HG03575 (cell line): Measurements from ENCODE around the gene DLST.
"Not testable (repeated sequence)": the region's sequence is repeated elsewhere in the genome, so short reads cannot be mapped to it uniquely, and the experiment has no call there.

Experiments
- ATAC-seq: cut with Tn5 transposase; IDR thresholded peaks from one replicate; pipeline ENCODE4 v1.9.1; 2021; ENCODE audit not compliant: unreplicated experiment, insufficient number of reproducible peaks, low FRiP score; ENCODE audit errors: extremely low read depth

DLST gene

DNA sequence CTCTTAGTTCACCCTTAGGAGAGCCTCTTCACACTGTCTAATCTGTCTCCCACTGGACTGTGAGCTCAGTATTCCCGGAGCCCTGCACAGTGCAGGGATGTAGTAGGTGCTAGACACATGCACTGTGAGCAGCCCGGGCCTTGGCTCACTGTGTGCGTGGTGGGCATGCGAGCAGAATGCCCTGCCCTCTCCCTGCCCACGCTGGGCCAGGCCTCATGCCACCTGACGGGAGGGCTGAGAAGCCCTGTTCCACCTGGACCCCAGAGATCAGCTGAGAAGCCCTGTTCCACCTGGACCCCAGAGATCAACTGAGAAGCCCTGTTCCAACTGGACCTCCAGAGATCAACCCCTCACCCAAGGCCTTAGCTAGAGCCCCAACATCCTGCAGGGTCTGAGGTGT is 30.4 kb downstream of the DLST start:
- no peak for ATAC-seq

DNA sequence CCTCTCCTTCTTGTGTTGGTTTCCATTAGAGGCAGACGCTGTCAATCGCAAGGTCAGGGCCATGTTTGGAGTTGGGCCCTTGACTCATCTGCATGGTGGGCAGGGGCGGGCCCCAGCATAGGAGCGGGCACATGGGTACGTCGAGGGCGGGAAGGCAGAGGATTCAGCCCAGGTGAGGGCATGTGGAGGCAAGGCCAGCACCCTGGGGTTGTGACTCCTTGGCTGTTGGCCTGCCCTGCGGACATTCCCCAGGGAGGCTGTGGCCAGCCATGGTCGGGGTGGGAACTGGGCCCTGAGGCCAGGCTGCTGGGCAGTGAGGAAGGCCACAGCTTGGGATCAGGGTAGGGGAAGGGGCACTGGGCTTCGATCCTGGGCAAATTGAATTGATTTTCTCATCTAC is 31.1 kb downstream of the DLST start:
- ATAC-seq: no peak

DNA sequence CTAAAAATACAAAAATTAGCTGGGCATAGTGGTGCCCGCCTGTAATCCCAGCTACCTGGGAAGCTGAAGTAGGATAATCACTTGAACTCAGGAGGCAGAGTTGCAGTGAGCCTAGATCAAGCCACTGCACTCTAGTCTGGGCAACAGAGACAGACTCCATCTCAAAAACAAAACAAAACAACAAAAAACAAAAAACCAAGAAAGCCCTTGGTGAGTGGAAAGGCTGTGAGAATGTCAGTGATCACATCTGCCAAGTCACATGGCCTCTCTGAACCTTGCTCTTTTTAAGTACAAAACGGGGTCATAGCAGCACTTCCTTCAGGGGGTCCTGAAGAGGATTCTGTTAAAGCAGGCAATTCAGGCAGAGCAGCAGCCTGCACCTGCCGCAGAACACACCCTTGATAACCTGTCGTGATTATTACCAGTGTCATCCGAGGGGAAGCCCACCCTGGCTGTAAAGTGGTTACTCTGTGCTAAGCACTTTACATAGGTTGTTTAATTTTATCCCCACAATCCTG is 31.7 kb downstream of the DLST start:
- no peak for ATAC-seq

DNA sequence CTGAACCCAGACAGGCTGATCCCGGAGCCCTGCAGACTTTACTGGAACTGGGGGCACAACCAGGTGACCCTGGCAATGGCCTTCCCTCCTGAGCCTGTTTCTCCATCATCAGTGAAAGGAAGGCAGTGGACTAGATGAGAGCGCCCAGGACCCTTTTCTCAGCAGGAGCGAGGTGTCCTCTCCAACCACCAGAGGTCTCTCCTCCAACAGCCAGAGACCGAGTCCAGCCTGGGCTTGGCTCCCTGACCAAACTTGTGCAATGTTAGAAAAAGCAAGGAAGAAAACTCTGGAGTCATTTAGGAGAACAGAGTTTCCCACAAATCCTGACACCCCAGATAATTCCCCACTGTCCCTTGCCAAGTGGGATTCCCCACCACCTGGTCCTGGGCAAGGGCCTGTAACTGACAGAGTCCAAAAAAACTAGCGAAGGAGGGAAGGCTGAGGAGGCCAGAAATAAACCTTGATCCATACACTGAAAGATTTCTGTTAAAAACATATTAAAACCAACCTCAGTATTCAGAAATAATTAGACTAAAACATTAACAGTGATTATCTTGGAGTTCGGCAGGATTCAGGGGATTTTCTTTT is 32.4 kb downstream of the DLST start:
- no peak for ATAC-seq

DNA sequence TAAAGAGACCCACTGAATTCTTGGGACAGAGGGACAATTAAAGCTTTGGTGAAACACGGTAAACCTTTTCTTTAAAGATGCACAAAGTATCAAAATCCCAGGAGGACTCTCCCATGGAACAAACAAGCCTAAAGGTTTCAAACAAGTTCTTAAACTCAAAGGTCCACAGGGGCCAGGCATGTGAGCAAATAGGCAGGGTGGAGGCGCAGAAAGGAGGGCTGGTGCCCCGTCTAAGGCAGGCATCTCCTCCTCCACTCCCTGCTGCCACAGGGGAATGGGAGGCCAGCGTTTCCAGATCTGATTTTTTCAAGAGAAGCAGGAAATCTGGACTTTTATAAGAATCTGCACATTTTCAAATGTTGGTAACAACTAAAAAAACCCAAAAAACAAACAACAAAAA is 33.7 kb downstream of the DLST start:
- ATAC-seq: no peak

DNA sequence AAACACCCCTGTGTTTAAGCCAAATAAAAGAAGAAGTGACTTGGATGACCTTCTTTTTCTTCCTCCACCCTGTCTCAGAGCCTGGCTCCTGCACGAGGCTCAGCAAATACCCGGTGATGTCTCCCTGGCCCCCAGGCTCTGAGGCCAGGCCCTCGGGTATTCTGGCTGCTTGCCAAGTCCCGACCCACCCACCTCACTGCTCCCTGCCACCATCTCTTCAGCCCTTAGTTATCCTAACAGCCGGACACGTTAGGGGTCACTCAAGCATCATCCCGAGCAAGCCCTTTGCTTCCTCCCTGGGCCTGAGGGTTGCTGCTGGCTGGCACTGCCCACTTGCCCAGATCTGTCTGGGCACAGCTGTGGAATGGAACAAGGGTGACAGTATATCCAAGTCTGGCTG is 34.1 kb downstream of the DLST start:
- ATAC-seq: no peak

DNA sequence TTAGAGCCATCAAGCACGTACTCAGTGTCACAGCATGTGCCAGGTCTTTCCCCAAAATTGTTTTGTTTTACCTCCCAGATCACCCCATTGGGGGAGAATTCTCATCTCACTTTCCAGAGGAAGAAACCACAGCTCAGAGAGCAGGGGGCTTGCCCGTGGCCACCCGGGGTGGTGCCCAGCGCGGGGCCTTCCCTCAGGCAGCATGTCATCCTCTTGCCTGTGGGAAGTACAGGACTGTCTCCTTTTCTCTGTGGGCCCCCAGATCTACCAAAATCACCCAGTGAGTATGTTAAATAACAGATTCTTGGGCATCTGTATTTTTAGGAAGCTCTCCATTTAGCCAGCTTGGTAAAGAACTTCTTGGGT is 35.4 kb downstream of the DLST start:
- ATAC-seq: no peak

DNA sequence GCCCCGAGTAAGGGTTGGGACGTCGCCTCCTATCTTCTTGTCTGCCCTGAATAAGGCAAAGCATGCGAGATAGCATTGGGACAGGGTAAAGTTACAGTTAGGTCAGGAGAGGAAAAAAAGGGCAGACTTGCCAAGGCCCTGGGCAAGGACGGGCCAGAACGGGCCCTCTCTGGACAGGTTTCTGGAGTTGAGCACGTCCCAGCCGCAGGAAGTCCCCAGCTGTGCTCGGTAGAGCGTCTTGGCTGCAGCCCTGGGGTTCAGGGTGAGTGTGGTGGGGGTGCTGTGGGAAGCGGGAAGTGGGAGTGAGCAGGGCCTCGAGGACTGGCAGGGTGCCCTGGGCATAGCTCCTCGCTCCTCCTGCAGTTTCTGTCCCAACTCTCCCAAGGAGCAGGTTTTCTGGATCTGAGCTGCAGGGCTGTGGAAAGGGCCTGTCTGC is 35.9 kb downstream of the DLST start:
- no peak for ATAC-seq

DNA sequence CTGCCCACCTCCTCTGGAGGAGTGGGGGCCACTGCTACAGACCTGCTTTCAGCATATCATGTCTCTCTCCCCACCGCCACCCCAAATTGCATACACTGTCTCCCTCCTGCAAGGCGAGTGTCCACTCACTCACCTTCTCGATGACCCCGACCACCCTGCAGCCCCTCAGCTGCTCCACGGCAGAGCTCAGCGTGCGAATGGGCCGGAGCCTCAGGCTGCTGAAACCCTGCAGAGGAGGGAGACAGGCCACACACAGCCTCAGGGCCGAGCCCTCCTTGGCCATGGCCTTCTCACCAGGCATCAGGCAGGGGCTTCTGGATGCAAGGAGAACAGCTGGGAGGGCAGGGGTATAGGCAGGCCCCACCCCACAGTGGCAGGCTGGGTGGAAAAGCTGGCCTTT is 36.7 kb downstream of the DLST start:
- no peak for ATAC-seq

DNA sequence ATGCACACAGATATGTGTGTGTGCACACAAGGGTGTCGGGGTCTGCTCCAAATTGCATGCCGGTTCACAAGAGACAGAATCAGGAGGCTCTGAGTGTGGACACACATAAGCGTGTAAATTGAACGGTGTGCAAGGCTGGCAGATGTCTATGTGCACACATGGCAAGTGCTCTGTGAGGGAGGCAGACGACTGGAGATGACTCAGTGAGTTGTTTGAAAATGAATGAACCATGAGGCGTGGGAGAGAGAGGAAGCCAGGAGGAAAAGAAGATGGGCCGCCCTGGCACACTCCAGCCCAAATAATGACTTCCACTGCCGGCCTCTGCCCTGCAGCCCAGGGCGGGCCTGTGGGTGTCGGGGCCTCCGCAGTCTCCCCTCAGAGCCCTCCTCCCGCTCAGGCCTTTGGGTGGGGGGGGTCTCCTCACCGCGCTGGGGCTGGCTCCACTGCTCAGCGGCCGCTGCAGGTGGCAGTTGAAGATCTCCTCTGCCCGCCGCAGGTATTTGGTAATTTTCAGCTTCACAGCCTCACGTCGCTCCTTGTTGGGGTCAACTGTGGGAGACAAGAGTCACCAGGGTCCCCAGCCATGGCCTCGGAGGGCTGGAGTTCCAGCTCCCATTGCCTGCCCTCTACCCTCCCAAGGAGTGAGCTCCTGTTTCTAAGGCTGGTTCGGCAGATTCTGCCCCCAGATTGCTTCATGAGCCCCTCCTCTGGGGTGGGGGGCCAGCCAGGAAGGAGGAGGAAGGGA is 37.9 kb downstream of the DLST start:
- ATAC-seq: no peak

DNA sequence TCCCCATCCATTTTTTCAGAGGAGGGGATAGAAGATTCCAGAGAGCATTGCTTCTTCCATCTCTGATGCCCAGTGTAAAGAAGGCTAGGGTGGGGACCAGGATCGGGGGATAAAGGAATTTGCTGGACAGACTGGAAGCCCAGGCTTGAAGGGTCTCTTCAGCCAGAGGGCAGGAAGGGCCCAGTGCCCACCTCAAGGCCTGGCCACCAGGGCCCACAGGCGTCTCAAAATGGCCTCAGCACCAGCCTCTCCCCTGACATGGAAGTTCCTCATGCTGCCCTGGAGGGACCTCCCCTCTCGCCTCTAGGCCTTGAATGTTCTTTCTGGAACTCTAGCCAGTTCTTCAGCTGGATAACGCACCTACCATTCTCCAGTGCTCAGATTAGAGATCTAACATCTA is 38.6 kb downstream of the DLST start:
- ATAC-seq: no peak

DNA sequence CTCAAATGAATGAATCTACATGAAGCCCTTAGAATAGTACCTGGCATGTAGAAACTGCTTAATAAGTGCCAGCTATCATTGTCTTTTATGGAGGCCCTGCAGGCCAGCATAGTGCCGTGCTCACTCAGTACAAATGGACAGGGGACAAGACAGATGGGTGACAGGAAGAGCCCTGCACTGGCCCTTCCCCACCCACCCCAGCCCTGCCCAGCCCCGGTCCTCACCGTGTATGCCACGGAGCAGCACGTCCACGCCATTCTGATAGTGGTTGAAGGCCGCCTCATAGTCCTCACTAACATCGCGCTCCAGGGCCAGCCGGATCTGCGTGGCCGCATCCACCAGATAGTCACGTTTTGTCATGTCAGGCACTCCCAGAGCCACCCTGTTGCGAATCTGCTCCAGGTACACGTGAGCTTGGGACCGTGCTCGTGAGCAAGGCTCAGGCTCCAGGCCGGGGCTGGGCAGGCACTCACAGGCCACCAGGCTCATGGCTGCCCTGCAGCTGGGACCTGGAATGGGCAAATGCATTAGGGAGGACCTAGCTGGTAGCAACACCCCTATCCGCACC is 39.4 kb downstream of the DLST start:
- no peak for ATAC-seq

DNA sequence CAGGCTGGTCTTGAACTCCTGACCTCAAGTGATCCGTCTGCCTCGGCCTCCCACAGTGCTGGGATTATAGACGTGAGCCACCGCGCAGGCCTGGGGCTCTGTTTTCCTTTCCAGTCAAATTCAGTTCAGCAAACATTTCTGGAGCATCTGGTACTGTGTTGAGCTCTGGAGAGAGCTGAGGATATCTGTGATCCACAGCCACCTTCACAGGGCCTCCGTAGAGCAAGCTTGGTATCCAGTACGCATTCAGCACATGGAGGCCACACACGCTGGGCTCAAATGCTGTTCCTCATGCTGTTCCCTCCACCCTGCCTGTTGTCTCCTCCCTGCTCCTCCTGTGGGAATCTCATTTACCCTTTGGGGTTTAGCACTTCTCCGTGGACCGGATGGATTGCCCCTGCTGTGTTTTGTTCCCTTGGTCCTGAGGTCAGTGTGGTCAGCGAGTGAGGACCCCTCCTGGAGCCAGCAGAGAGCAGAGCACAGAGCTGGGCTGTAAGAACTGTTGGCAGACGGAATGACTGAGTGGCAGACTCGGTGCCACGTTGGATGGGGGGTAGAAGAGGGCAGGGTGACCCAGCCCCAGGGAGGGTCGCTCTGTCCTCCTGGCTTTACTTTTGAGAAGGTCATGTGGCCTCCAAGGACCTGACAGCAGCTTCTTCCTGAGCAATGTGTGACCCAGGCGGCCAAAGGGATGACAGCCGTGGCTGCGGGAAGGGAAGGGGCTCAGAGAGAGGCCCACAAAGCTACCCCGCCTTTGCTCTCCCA is 40.5 kb downstream of the DLST start:
- no peak for ATAC-seq

DNA sequence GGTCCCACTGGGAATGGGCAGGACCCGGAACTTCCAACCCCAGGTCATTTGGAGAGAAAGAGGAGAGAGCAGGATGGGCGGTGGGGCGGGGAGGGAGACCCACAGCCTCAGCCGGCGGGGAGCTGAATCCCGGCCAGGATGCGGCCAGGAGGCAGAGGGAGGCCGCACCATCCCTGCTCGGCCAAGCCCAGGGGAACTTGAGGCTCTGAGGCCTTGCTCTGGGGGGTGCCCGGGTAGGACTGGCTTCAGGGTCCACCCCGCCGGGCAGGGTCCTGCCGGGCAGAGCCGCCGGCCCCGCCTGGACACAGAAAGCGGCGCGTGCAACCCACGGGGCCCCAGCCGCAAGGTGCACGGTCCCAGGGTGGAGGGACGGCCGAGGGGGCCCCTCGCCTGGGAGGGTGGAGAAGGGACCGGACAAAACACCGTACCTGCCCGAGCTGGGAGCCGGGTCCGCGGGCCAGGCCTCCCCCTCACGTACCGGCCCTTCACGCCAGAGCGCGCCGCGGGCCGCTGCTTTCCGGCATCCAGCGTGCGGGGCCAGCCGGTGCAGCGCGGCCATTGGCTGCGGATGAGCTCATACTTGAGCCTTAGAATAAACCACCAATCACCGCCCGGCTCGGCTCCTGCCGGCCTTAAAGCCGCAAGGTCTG is 41.2 kb downstream of the DLST start, which contains the start of gene RPS6KL1:
Gene RPS6KL1 (minus strand): TSS at position 509 of the 650 bp plus-strand sequence. CDS start 1,719 bp downstream, outside the sequence.
- no peak for ATAC-seq

DNA sequence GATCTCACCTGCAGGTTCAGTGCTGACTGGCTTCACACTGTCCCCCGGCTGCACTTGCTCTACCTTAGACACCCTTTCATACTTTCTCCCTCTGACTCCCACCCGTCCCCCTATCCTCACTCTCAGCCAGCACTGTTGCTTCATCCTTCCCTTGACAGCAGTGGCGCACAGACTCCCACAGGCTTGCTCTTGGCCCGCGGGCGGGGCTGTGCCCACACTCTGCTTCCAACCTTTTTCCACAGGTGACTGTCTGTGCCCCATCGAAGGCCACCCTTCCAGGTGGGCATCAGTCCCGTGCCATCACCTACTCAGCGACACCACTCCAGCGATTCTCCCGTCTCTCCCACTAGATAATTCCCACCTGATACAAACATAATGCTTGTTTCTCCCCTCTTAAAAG is 42.3 kb downstream of the DLST start:
- no peak for ATAC-seq

DNA sequence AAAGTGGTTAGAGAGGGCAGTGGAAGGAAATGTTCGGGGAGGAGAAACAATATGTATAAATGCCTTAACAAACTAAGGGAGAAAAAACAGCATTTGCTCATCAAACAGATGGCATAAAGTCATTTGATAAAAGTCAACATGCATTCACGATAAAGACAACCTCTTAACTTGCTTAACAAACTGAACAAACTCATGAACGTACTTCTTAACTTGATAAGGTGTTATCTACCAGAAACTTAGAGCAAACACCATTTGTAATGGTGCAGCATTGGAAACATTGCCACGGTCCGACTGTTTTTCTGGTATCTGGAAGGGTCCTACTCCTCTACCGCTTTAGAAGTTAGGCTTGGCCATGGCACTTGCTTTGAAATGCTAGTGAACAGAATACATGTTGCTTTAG is 45.5 kb downstream of the DLST start:
- no peak for ATAC-seq

DNA sequence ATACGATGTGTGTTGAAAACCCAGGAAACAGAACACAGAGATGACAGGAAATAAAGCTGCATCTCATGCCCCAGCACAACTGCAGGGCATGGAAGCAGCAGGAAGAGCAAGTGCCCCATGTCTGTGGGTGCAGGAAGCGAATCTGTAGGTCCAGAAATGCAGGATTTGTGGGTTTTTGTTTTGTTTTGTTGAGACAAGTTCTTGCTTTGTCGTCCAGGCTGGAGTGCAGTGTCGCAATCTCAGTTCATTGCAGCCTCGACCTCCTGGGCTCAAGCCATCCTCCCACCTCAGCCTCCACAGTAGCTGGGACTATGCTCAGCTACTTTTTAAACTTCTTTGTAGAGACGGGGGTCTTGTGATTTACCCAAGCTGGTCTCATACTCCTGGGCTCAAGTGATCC is 47.5 kb downstream of the DLST start:
- ATAC-seq: no peak

DNA sequence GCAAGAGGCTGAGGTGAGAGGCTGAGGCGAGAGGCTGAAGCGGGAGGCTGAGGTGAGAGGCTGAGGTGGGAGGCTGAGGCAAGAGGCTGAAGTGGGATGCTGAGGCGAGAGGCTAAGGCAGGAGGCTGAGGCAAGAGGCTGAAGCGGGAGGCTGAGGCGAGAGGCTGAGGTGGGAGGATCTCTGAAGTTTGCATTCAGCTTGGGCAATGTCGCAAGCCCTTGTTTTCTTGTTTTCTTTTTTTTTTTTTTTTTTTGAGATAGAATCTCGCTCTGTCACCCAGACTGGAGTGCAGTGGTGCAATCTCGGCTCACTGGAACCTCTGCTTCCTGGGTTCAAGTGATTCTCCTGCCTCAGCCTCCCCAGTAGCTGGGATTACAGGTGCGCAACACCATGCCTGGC is 50.0 kb downstream of the DLST start:
- not testable (repeated sequence) for ATAC-seq

DNA sequence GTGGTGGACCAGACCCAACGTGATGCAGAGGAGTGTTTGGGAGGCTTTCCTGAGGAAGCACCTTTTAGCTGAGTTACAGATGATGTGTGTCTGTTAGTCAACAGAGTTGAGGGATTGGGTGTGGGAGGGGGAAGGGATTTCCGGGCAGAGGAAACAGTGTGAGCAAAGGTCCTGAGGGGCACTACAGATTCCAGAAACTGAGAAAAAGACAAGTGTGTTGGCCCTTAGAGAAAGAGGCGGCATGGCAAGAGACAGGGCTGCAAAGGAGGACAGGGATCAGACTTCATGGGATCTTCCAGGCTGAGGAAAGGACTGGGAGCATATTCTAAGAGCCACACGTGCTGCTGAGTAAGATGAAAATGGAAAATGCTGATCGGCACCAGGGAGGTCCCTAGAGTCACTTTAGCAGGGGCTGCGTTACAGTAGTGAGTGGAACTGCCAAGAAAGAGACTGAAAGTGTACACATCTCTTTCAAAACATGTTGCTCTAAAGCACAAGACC is 50.7 kb downstream of the DLST start:
- no peak for ATAC-seq
